Fibroblast of lung (primary cell): ENCODE data around the gene GPHN.

Experiments
- CTCF ChIP-seq, 2 donors: IDR thresholded peaks in 1 of 2; conservative IDR thresholded peaks in 1 of 2; 1 replicate in 1 of 2; 2 replicates in 1 of 2; pipeline ENCODE4 v1.5.1; 2011 to 2012; ENCODE audit warnings: low read length in 2 of 2, control low read depth in 1 of 2, inconsistent platforms in 1 of 2, low read depth in 1 of 2, mild to moderate bottlenecking in 1 of 2
- EZH2 ChIP-seq: IDR thresholded peaks from 2 replicates; pipeline ENCODE4 v1.5.1; 2012; ENCODE audit warnings: low read length, control low read depth, mild to moderate bottlenecking; ENCODE audit errors: missing control alignments

- TF ChIP-seq CTCF (conservative IDR thresholded peaks at IDR 0.05 in 1 of 2, IDR thresholded peaks at IDR 0.05 in 1 of 2; ENCODE audit: low read depth in 1 of 2, low read length in 2 of 2) = no peak
- no peak for TF ChIP-seq EZH2
Observed at GRCh38 chr14:67207810-67208209, 699.9 kb downstream of the GPHN start.
